ENCODE results near the gene ZFP62.

ZFP62 gene

GRCh38 chr5:180808461-180809000 lies 52.5 kb downstream of the ZFP62 start:
- no peak for DNase-seq

GRCh38 chr5:180807654-180808414 lies 53.2 kb downstream of the ZFP62 start:
- DNase-seq: no peak

- no peak for DNase-seq
These were observed 54.0 kb downstream of the ZFP62 start for GRCh38 chr5:180807046-180807445.

GRCh38 chr5:180806351-180807011 lies 54.6 kb downstream of the ZFP62 start:
- DNase-seq: no peak

GRCh38 chr5:180804129-180804618 lies 56.9 kb downstream of the ZFP62 start:
- no peak for DNase-seq

- DNase-seq: no peak
These were observed 57.6 kb downstream of the ZFP62 start for GRCh38 chr5:180803181-180804128.

GRCh38 chr5:180802325-180803180 lies 58.5 kb downstream of the ZFP62 start, which contains the start of gene MGAT1:
Gene MGAT1, minus strand, starts transcription at chr5:180802806. Its CDS starts 9,835 bp downstream, at chr5:180792971.
- peak; percentile 37 for DNase-seq

- DNase-seq: no peak
These were observed 59.3 kb downstream of the ZFP62 start for GRCh38 chr5:180801596-180802324.

GRCh38 chr5:180799902-180800801 lies 60.9 kb downstream of the ZFP62 start:
- DNase-seq: no peak

GRCh38 chr5:180799194-180799593 lies 61.9 kb downstream of the ZFP62 start:
- DNase-seq: no peak

GRCh38 chr5:180798193-180798592 lies 62.9 kb downstream of the ZFP62 start:
- no peak for DNase-seq

Data from NCI-H510A (cell line).